Mesodermal cell (in vitro differentiated cells): ENCODE measurements around the gene CCDC167.
"Not testable (repeated sequence)": the region's sequence is repeated elsewhere in the genome, so short reads cannot be mapped to it uniquely, and the experiment has no call there.

ENCODE experiments used
- H3K27ac ChIP-seq: 2 replicates; pipeline ENCODE4 v1.7.0; 2013; ENCODE audit warnings: mild to moderate bottlenecking, low read depth, low read length, moderate library complexity; ENCODE audit not compliant: severe bottlenecking
- H3K36me3 ChIP-seq: 2 replicates; pipeline ENCODE4 v1.7.1; 2013; ENCODE audit warnings: mild to moderate bottlenecking, low read length, moderate library complexity; ENCODE audit not compliant: control insufficient read depth, insufficient read depth
- H3K4me1 ChIP-seq: one replicate; pipeline ENCODE4 v1.7.1; 2013; ENCODE audit warnings: mild to moderate bottlenecking, low read length; ENCODE audit not compliant: insufficient read depth, control insufficient read depth, poor library complexity, severe bottlenecking
- H3K4me3 ChIP-seq: 2 replicates; pipeline ENCODE4 v1.7.0; 2013; ENCODE audit warnings: low read length, control low read depth, mild to moderate bottlenecking; ENCODE audit not compliant: insufficient read depth, poor library complexity, severe bottlenecking; ENCODE audit errors: extremely low read depth
- H3K9me3 ChIP-seq: 2 replicates; pipeline ENCODE4 v1.7.1; 2013; ENCODE audit warnings: mild to moderate bottlenecking, low read length, moderate library complexity; ENCODE audit not compliant: control insufficient read depth
- WGBS, 2 experiments: methylation state at CpG; one replicate each; pipeline ENCODE4 v1.1.5; 2013; ENCODE audit warnings: missing lambda C conversion rate in 2 of 2; ENCODE audit not compliant: insufficient coverage in 2 of 2; 5-methylcytosine and 5-hydroxymethylcytosine counted together

CCDC167 gene

GRCh38 chr6:37460805-37461204 lies 38.9 kb downstream of the CCDC167 start:
- WGBS, 2 experiments = 69 to 78% methylated on average over 1 of the region's 2 CpGs
- H3K4me1 ChIP-seq = peaks cover 16% of the 10 kb centered on the region
- H3K9me3 ChIP-seq = no peaks in the 10 kb centered on the region
- no peak overlapping the region for H3K27ac ChIP-seq
- H3K36me3 ChIP-seq = peaks cover 71% of the 10 kb centered on the region
- no peak overlapping the region for H3K4me3 ChIP-seq

GRCh38 chr6:37459981-37460800 lies 39.5 kb downstream of the CCDC167 start:
- peak overlapping the region; percentile 30 for H3K27ac ChIP-seq
- H3K36me3 ChIP-seq = peaks cover 74% of the 10 kb centered on the region
- no peak overlapping the region for H3K4me3 ChIP-seq
- peaks cover 19% of the 10 kb centered on the region for H3K4me1 ChIP-seq
- WGBS, 2 experiments = 53 to 67% methylated on average over 2 to 3 of the region's 5 CpGs
- H3K9me3 ChIP-seq = no peaks in the 10 kb centered on the region

GRCh38 chr6:37456816-37457560 lies 42.7 kb downstream of the CCDC167 start:
- no peaks in the 10 kb centered on the region for H3K9me3 ChIP-seq
- H3K4me3 ChIP-seq = no peak overlapping the region
- WGBS, 2 experiments = 60 to 90% methylated on average over 3 of the region's 6 CpGs
- H3K27ac ChIP-seq = no peak overlapping the region
- H3K4me1 ChIP-seq = peaks cover 19% of the 10 kb centered on the region
- H3K36me3 ChIP-seq = peaks cover 83% of the 10 kb centered on the region

GRCh38 chr6:37456126-37456525 lies 43.6 kb downstream of the CCDC167 start:
- H3K4me3 ChIP-seq = no peak overlapping the region
- peaks cover 82% of the 10 kb centered on the region for H3K36me3 ChIP-seq
- H3K9me3 ChIP-seq = no peaks in the 10 kb centered on the region
- WGBS, 2 experiments = 89 to 100% methylated on average over 4 to 5 of the region's 6 CpGs
- H3K4me1 ChIP-seq = peaks cover 15% of the 10 kb centered on the region
- no peak overlapping the region for H3K27ac ChIP-seq

- Histone ChIP-seq H3K27ac (no peak overlapping the region), H3K4me3 (no peak overlapping the region), H3K9me3 (no peaks in the 10 kb centered on the region), H3K4me1 (peaks cover 3% of the 10 kb centered on the region), H3K36me3 (peaks cover 85% of the 10 kb centered on the region)
- WGBS, 2 experiments = 89 to 100% methylated on average over 5 of the region's 8 CpGs
Observed at GRCh38 chr6:37454420-37455140, 45.1 kb downstream of the CCDC167 start.

- H3K36me3 ChIP-seq = peaks cover 83% of the 10 kb centered on the region
- peaks cover 3% of the 10 kb centered on the region for H3K4me1 ChIP-seq
- H3K27ac ChIP-seq = no peak overlapping the region
- H3K9me3 ChIP-seq = no peaks in the 10 kb centered on the region
- no peak overlapping the region for H3K4me3 ChIP-seq
- 92 to 100% methylated on average over 2 of the region's 3 CpGs for WGBS, 2 experiments
Observed at GRCh38 chr6:37452522-37452921, 47.2 kb downstream of the CCDC167 start.

GRCh38 chr6:37451441-37452193 lies 48.1 kb downstream of the CCDC167 start:
- Histone ChIP-seq H3K4me3 (no peak overlapping the region), H3K4me1 (peaks cover 3% of the 10 kb centered on the region), H3K9me3 (no peaks in the 10 kb centered on the region), H3K27ac (no peak overlapping the region), H3K36me3 (peaks cover 84% of the 10 kb centered on the region)
- WGBS, 2 experiments = 90 to 100% methylated on average over 1 to 2 of the region's 2 CpGs

GRCh38 chr6:37449984-37450383 lies 49.7 kb downstream of the CCDC167 start:
- peaks cover 86% of the 10 kb centered on the region for H3K36me3 ChIP-seq

GRCh38 chr6:37443216-37443542 lies 56.5 kb downstream of the CCDC167 start:
- H3K9me3 ChIP-seq, H3K27ac ChIP-seq, H3K4me1 ChIP-seq, H3K4me3 ChIP-seq: not testable (repeated sequence)
- 80 to 100% methylated on average over 1 to 3 of the region's 5 CpGs for WGBS, 2 experiments
- peaks cover 72% of the 10 kb centered on the region for H3K36me3 ChIP-seq

More at GRCh38 chr6:37449984-37450383, 49.7 kb downstream of the CCDC167 start:
- H3K4me3 ChIP-seq = no peak overlapping the region
- 93 to 94% methylated on average over 3 of the region's 4 CpGs for WGBS, 2 experiments
- no peak overlapping the region for H3K27ac ChIP-seq
- no peaks in the 10 kb centered on the region for H3K9me3 ChIP-seq
- no peaks in the 10 kb centered on the region for H3K4me1 ChIP-seq
